Endothelial cell of hepatic sinusoid (primary cell): ENCODE results near the gene RIPK1.
"Not testable (repeated sequence)": the region's sequence is repeated elsewhere in the genome, so short reads cannot be mapped to it uniquely, and the experiment has no call there.

Source experiments
- in situ Hi-C: cut with HindIII; loops from 2 replicates; pipeline ENCODE4 v1.10.0; 2017; ENCODE audit warnings: low sequenced_read_pairs

RIPK1 gene

DNA sequence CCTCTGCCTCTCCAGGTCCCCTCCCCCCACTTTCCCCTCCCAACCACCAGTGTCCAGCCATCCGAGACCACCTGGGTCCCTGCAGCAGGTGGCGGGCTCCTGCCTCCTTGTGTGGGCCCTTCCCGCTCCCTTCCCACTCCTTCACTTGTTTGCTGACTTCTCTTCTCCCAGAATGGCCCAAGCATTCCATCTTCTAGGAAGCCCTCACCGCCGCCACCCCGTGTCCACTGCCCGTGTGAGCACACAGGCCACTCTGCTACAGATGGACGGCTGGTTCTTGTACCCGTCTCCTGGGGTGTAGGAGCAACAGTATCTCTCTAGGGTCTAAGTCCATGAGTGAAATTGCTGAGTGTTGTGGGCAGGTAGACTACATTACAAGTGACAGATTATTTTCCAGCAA, 65.2 kb downstream of the RIPK1 start:
- in situ Hi-C loops = no loop called here

DNA sequence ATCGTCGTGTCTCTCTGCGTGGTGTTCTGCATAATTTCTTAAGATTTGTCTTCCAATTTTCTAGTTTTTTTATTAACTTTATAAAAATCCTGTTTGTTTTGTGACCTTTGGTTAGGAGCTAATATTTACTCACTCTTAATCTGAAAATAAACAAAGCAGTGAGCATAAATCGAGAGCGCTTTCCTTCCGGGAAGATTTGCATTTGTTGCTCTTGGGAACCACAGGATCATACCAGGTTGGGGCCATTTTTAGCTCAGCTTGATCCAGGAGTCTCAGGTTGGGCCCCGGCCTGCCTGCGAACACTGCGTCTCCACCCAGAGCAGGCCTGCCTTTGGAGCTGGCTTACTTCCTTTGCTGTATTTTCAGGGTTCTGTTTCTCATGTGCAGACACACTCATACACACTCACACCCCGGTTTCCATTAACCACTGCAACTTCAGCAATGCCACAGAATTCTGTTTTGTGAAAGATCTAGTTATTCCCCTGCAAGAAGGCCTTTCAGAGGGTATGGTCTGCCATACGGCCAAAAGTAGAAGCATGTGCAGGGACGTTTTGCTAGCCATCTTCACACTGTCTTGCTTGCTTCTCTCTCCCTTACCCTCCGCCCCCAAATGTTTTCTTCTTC, 67.5 kb downstream of the RIPK1 start:
- in situ Hi-C loops = loop anchor here (5.0 kb wide), 1 partner anchor 92 kb away; the partner anchor contains the start of gene TUBB2B

GRCh38 chr6:3136292-3137011, 68.2 kb downstream of the RIPK1 start:
- in situ Hi-C loops = loop anchor here (5.0 kb wide), 1 partner anchor 91 kb away; the partner anchor contains the start of gene TUBB2B

DNA sequence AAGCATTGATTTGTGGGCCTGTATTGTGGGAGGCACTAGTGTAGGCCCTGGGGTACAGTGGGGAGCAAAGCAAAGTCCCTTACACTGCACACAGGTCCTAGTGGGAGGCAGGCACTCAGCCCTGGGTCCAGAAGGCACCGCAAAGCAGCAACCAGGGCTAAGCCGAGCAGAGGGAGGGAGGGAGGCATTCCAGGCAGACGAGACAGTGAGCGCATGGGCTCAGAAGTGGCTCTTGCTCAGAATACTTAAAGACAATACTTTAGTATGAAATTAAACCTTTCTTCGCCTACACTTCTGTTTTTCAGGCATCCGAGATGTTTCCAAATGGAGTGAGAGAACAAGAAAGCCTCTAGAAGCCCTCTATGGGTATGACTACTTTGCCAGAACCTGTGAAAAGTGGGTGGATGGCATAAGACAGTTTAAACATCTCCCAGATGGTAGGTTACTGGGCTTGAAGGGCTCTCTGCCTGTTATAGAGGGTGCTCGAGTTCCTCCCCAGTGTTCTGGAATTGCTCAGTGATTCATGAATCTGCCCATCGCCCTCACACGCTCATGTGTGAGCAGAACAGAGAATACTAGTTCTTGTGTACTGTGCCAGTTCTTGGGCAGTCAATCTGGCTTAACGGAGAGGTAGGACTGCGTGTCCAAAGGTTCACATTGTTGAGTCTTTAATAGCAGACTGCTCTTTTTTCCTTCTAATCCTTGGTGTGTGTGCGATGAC, 68.9 kb downstream of the RIPK1 start:
- in situ Hi-C loops = loop anchor here (5.0 kb wide), 1 partner anchor 90 kb away; the partner anchor contains the start of gene TUBB2B

DNA sequence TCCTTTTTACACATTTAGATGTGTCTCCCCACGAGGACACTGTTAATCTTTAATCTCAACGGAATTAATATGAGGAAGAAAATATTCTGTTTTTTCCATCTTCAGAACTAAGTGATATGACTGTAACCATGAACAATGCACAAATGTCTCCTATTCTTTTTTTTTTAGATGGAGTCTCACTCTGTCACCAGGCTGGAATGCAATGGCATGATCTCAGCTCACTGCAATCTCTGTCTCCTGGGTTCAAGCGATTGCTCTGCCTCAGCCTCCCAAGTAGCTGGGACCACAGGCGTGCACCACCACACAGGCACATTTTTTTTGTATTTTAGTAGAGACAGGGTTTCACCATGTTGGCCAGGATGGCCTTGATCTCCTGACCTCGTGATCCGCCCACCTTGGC, 69.6 kb downstream of the RIPK1 start:
- in situ Hi-C loops = loop anchor here (5.0 kb wide), 1 partner anchor 89 kb away; the partner anchor contains the start of gene TUBB2B

DNA sequence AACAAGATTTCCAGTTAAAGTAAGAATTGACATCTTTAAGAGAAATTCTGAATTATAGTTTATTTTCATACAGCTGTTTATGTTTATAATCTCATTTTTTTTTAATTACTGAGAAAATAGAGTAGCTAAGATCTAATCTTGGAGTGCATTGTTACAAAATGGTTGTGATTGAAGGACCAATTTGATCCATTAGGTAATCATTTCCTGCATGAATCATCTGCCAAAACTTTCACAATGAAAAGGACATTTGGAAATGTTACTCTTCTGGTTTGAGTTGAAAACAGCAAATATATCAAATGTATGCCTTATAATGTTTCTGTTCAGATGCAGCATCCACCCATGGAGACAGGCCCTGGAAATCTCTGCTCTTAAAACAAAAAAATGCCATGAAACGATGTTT, 70.0 kb downstream of the RIPK1 start:
- in situ Hi-C loops = loop anchor here (5.0 kb wide), 1 partner anchor 89 kb away; the partner anchor contains the start of gene TUBB2B

DNA sequence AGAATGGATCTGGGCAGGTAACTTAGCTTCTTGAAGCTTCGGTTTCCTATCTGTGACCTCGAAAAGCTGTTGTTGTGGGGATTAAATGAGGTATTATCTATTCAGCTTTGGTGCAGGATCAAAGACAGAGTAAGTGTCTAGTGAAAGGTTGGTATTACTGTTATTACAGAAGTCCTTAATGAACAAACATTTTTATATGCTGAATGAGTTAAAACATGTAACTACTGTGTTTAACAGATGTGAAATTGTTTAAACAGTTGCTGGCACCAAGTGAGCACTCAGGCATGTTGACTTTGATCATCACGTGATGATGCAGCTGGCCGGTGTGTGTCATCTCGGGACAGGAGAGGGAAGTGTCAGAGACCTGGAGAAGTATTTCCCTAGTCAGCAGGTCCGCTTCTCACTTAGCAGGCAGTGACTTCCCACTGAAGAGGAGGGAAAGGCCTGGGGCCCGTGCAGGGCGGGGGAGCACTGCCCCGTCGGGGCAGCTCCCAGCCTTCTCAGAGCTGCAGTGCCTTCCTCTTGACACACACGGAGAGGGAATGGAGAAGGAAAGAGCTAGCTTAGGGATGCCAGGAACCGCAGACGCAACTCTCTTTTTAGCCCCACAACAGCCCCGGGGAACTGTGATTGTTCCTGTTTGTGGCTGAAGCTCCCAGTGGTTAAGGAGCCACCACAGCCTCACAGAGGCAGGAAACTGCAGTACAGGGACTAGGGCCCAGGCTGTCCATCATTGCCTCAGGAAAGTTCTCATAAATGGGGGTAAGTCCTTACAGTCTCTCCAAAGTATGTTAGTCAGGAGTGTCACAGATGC, 71.0 kb downstream of the RIPK1 start:
- in situ Hi-C loops = loop anchor here (5.0 kb wide), 1 partner anchor 88 kb away; the partner anchor contains the start of gene TUBB2B

DNA sequence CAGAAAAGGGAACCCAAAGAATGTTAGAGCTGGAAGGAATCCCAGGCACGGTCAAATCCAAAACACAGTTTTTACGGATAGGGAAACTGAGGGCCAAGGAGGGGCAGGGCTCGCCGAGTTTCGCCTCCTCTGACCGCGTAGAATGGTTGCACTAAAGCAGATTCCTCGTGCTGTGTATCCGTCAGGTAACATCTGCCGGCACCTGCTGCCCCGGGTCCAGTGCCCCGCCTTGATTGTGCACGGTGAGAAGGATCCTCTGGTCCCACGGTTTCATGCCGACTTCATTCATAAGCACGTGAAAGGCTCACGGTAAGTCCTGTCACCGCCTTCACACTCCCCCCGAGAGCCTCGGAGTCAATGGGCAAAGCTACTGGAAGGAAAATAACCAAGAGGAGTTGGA, 71.9 kb downstream of the RIPK1 start:
- in situ Hi-C loops = no loop called here

GRCh38 chr6:3142536-3142935, 74.2 kb downstream of the RIPK1 start:
- in situ Hi-C loops = no loop called here

DNA sequence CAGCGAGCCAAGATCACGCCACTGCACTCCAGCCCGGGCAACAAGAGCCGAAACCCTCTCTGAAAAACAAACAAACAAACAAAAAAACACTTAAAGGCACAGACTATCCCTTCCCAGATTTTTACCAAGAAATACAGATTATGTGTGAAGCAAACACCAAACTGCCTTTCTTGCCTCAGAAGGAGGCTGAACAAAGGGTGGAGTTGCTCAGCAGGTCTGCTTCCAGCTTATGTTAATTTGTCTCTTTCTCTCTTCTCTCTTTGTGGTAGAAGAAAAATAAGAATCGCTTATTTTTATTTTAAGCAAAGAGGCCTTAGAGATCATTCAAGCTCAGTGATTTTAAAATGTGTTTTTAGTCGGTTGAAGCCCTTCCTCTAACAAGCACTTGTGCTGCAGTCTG, 74.9 kb downstream of the RIPK1 start:
- in situ Hi-C loops = no loop called here

GRCh38 chr6:3144571-3144970, 76.3 kb downstream of the RIPK1 start:
- in situ Hi-C loops = no loop called here

- in situ Hi-C loops = no loop called here
These were observed 79.8 kb downstream of the RIPK1 start for GRCh38 chr6:3147914-3148757.

DNA sequence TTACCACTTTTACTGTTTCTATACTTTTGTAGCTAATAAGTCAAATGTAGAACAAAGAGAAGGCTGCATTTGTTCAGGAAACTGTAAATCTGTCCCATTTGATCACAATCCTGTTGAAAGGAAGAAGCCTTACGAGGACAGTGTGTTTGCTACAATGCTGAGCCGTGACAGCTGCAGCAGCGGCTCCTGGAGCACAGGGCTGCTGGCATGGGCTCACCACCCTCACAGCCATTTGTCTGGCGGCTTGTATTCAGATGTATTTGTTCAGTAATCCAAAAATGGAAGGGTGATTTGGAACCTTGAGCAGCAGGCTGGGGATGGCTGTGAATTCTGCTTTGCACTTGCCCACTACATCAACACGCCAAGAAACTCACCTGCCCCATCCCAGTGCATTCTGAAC, 83.4 kb downstream of the RIPK1 start:
- in situ Hi-C loops = no loop called here

- in situ Hi-C loops = no loop called here
These were observed 84.4 kb downstream of the RIPK1 start for GRCh38 chr6:3152689-3153088.

- in situ Hi-C loops = not testable (repeated sequence)
These were observed 87.1 kb downstream of the RIPK1 start for GRCh38 chr6:3155416-3155815.

DNA sequence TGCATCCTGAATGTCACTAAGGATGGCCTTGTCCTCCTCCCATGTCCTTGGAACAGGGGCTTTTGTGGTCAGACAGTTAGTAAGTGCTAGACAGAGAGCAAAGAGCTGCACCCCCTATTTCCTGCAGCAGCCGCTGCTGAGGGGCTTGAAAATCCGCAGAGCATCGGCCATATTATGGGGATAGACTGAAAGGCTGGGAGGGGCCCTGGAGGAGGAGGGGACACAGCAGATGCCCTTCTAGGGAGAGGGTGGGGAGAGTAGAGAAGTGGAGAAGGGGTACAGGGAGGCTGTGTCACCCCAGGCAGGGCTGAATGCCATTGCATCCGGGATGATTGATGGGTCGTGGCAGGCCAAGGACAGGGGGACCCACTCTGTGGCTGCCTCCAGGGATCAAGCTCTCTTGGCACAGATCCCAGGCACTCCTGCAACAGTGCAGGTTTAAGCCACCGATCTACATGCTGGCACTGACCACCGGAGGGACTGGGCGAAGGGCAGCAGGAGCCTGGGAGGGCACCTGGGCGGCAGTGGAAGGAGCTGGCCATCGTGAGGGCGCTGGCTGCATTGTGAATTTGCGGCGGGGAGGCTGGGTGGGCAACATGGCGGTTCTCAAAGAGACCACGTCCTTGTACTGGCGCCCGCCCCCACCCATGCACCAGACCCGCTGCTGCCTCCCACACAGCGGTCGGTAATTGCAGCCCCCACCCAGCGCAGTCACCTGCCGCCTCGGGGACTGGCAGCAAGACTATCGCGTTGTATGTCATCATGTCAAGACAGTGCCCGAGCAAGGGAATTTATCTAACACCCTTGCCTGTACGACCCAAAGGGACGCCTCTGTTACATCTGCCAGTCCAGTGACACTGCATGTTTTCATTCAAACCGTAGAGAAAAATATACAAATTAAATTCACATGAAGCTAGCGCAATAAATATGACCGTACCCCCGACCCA, 88.2 kb downstream of the RIPK1 start:
- in situ Hi-C loops = not testable (repeated sequence)

DNA sequence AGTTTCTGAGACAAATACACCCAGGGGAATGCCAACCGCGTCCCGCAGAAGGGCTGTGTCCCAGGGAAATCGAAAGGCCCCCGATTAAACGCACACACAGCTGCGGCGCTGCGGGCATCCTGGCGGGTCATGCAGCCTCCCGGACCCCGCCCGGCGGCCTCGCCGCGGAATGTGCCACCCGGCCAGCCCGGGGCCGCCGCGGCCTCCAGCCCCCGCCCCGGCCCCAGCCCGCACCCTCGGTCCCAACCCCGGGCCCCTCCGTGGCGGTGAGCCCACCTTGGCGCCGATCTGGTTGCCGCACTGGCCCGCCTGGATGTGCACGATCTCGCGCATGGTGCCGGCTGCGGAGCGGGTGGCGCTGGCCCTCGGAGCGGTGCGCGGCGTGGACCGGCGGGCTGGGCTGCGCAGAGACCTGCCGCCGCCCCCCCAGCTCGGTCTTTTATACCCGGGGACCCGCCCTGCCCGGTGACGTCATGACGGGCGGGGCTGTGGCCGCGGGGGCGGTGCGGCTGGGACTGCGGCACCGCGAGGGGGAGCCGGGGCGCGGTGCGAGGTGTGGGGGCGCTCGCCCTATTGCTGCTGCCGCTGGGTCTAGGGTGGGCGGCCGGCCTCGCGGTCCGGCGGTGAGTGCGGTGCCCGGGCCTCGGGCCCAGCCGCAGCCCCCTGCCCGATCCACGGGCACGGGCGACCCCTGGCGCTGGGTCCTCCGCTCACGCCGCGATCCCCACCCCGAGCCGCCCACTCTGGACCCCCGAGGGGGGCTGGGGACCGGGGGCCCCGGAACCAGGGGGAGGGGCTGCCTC, 89.0 kb downstream of the RIPK1 start, which contains the start of gene TUBB2A:
TUBB2A (minus strand) TSS at position 414 of the 803 bp plus-strand sequence; CDS start at position 333, 81 bp downstream.
- in situ Hi-C loops = no loop called here
